Heart right ventricle (tissue), 16 donors: ENCODE results near the gene HYOU1. TPM values are rescaled to one million over a fixed set of nuclear protein-coding genes. Genes with fewer than 3 reads are reported as not detected.

Experiments used
- ATAC-seq, 8 donors: fragments of 200-7000 bp; cut with Tn5 transposase; one replicate each; pipeline ENCODE4 v1.9.1; 2020; ENCODE audit warnings: mild to moderate bottlenecking in 8 of 8, moderate library complexity in 8 of 8, moderate number of reproducible peaks in 1 of 8
- DNase-seq, 2 donors: peaks; one replicate each; pipeline ENCODE4 v3.0.0-alpha.2; 2020
- H3K27ac ChIP-seq, 10 donors: fragments of 200-600 bp; sonication (generic) in 2 of 10; one replicate each; pipeline versions ENCODE4 v1.5.0 to v1.8.0; 2020 to 2022; ENCODE audit warnings: mild to moderate bottlenecking in 3 of 10
- H3K27me3 ChIP-seq, 7 donors: fragments of 200-600 bp; one replicate each; pipeline ENCODE4 v1.8.0; 2021 to 2022; ENCODE audit warnings: mild to moderate bottlenecking in 2 of 7
- H3K36me3 ChIP-seq, 9 donors: fragments of 200-600 bp; sonication (generic) in 1 of 9; one replicate each; pipeline versions ENCODE4 v1.5.0 to v1.8.0; 2020 to 2022; ENCODE audit warnings: mild to moderate bottlenecking in 2 of 9
- H3K4me1 ChIP-seq, 9 donors: fragments of 200-600 bp; sonication (generic) in 1 of 9; one replicate each; pipeline versions ENCODE4 v1.5.0 to v1.8.0; 2020 to 2022; ENCODE audit warnings: mild to moderate bottlenecking in 4 of 9
- H3K4me3 ChIP-seq, 10 donors: fragments of 200-600 bp; sonication (generic) in 2 of 10; one replicate each; pipeline versions ENCODE4 v1.5.0 to v1.8.0; 2020 to 2022; ENCODE audit warnings: mild to moderate bottlenecking in 7 of 10, moderate library complexity in 2 of 10
- H3K9me3 ChIP-seq, 11 donors: fragments of 200-600 bp in 10 of 11; sonication (generic) in 2 of 11; one replicate each; pipeline versions ENCODE4 v1.5.0 to v1.8.0; 2013 to 2022; ENCODE audit warnings: mild to moderate bottlenecking in 2 of 11, control low read depth in 1 of 11, moderate library complexity in 1 of 11
- WGBS, 2 donors: extraction: QIAGEN DNeasy Blood & Tissue Kit; methylation state at CpG; one replicate each; pipeline ENCODE4 v1.1.7; 2013; ENCODE audit warnings: inconsistent platforms in 1 of 2; 5-methylcytosine and 5-hydroxymethylcytosine counted together
- intact Hi-C, 10 donors: fragments of 100-400 bp; cut with DNase I; formaldehyde crosslinking; loops; one replicate each; pipeline versions ENCODE4 v1.11.1 to v1.14.2; 2022
- polyA plus RNA-seq, 2 donors: library from polyadenylated mRNA; stranded (reverse); fragments of 200-250 nt; gene quantifications; one replicate each; pipeline ENCODE4 v1.2.3, GENCODE V29; 2013
- total RNA-seq, 10 donors: library from RNA; stranded (reverse); fragmentation: NEBNext Ultra II Directional in 3 of 10; extraction: Animal tissue kit (Norgen Biotek cat#: 25700) in 3 of 10; gene quantifications; one replicate each; pipeline versions ENCODE4 v1.2.1 to v1.2.4, GENCODE V29; 2021 to 2023
- TF ChIP-seq, protein P1 (sequence below), 9 donors: fragments of 200-600 bp; sonication (generic) in 2 of 9; IDR thresholded peaks; one replicate each; pipeline versions ENCODE4 v1.5.0 to v1.8.0; 2021 to 2022; ENCODE audit warnings: antibody characterized with exemption in 9 of 9, mild to moderate bottlenecking in 5 of 9, moderate library complexity in 1 of 9
- donor health status: Arrhythmogenic right ventricular cardiomyopathy.
- donor health status: ischemic (EF 13 %, LVEDD 7.1; RV severe dilation, severe dysfunction).
- donor health status: healthy with polysubstance abuse.
- donor health status: DM: no; HTN: yes; CAD: no.
- donor health status: DM: no; HTN: no; CAD: no.
- donor health status: ischemic (EF 25% LVEDD 6.9; RV normal size, moderate dysfunction).
- donor health status: ischemic (EF 25% LVEDD 5.7; RV mildly dilated, moderate dysfunction).
- donor health status: healthy.
- donor health status: DM: yes; HTN: yes; CAD: no.
- donor health status: Ischemic cardiomyopathy.
- donor health status: ischemic (EF 35%, LVEDD 5.7; RV mildly dilated, moderate dysfunction).
- donor health status: nonischemic (EF 11% LVEDD 7.7; RV severe dilation, severe dysfunction).
- donor health status: DM: yes; HTN: yes; CAD: no.
- donor health status: PGD.
- donor health status: ischemic (EF 29% LVEDD 5.4; RV normal size, mild dysfunction).
- donor health status: nonischemic (EF 23%, LVEDD 6.1; RV moderate dilation, normal function).

The HYOU1 gene
- total and polyA plus RNA-seq, 12 donors = 33.0 to 179 (median 64.4) TPM

- WGBS, 2 donors = 85 to 86% methylated on average over 17 of the region's 17 CpGs
- DNase-seq (no peak), ATAC-seq (no peak)
- intact Hi-C loops = no loop called here
- Histone ChIP-seq H3K36me3 (peaks cover 7 to 89% (median 80%) of the 10 kb centered on the region in 9 donors), H3K4me3 (no peak overlapping the region), H3K9me3 (no peaks in the 10 kb centered on the region), H3K4me1 (peaks cover 10 to 19% (median 14%) of the 10 kb centered on the region in 9 donors), H3K27me3 (no peaks in the 10 kb centered on the region), H3K27ac (no peak overlapping the region)
- TF ChIP-seq, protein P1, sequence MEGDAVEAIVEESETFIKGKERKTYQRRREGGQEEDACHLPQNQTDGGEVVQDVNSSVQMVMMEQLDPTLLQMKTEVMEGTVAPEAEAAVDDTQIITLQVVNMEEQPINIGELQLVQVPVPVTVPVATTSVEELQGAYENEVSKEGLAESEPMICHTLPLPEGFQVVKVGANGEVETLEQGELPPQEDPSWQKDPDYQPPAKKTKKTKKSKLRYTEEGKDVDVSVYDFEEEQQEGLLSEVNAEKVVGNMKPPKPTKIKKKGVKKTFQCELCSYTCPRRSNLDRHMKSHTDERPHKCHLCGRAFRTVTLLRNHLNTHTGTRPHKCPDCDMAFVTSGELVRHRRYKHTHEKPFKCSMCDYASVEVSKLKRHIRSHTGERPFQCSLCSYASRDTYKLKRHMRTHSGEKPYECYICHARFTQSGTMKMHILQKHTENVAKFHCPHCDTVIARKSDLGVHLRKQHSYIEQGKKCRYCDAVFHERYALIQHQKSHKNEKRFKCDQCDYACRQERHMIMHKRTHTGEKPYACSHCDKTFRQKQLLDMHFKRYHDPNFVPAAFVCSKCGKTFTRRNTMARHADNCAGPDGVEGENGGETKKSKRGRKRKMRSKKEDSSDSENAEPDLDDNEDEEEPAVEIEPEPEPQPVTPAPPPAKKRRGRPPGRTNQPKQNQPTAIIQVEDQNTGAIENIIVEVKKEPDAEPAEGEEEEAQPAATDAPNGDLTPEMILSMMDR (IDR thresholded peaks at IDR 0.05) = no peak
Observed at GRCh38 chr11:119051440-119052162, 5.4 kb downstream of the HYOU1 start.

DNA sequence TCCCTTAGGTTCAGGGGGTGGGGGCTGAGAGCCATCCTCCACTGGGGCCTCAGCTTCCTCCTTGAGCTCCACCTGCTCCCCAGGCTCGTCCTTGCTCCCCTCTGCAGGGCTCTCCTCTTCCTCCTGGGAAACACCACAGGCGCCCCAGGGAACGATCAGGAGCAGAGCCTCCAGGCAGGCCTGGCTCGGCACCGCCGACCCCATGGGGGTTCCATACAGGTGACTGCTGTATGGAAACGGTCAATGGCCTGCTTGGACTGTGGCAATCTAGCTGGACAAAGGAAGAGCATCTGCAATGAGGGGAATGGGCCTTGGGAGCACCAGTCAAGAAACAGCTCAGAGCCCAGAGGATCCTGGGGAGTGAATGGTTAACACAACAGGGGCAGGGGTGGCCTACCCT lies 7.9 kb downstream of the HYOU1 start:
- TF ChIP-seq, protein P1 (IDR thresholded peaks at IDR 0.05) = no peak
- 91 to 92% methylated on average over 7 of the region's 7 CpGs for WGBS, 2 donors
- ATAC-seq = no peak
- Histone ChIP-seq H3K4me3 (no peak overlapping the region), H3K27me3 (no peaks in the 10 kb centered on the region), H3K36me3 (peaks cover 7 to 100% (median 89%) of the 10 kb centered on the region in 9 donors), H3K9me3 (no peaks in the 10 kb centered on the region), H3K4me1 (no peaks in the 10 kb centered on the region), H3K27ac (no peak overlapping the region)
- intact Hi-C loops = no loop called here
- no peak for DNase-seq

- no peaks in the 10 kb centered on the region for H3K4me1 ChIP-seq
- no peaks in the 10 kb centered on the region for H3K27me3 ChIP-seq
- DNase-seq = no peak
- ATAC-seq = no peak
- intact Hi-C loops = no loop called here
- TF ChIP-seq, protein P1 (IDR thresholded peaks at IDR 0.05) = no peak
- no peak overlapping the region for H3K4me3 ChIP-seq
- no peaks in the 10 kb centered on the region for H3K9me3 ChIP-seq
- H3K27ac ChIP-seq = no peak overlapping the region
- H3K36me3 ChIP-seq = peaks cover 7 to 96% (median 85%) of the 10 kb centered on the region in 9 donors
- 89 to 94% methylated on average over 9 of the region's 9 CpGs for WGBS, 2 donors
Observed at GRCh38 chr11:119048644-119049043, 8.4 kb downstream of the HYOU1 start.

DNA sequence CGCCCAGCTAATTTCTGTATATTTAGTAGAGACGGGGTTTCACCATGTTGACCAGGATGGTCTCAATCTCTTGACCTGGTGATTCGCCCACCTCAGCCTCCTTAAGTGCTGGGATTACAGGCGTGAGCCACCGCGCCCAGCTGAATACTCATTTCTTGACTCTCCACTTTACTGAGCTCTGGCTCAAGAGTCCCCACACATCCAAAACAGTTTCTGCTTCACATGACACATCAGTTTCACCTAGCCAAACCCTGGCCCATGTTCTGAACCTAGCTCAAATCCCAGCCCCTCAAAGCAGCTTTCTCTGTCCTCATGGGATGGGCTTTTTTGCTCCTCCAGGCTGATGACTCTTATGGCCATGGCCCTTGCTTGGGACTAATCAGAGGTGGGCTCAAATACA lies 9.8 kb downstream of the HYOU1 start:
- Histone ChIP-seq H3K27ac (no peak overlapping the region), H3K27me3 (no peaks in the 10 kb centered on the region), H3K4me3 (no peak overlapping the region), H3K9me3 (no peaks in the 10 kb centered on the region), H3K36me3 (peaks cover 7 to 81% (median 72%) of the 10 kb centered on the region in 9 donors), H3K4me1 (no peaks in the 10 kb centered on the region)
- DNase-seq (no peak), ATAC-seq (no peak)
- intact Hi-C loops = no loop called here
- TF ChIP-seq, protein P1 (IDR thresholded peaks at IDR 0.05) = no peak
- 97% methylated on average over 6 of the region's 6 CpGs for WGBS, 2 donors
